DND-41 (cell line): Measurements from ENCODE around the gene IGSF21.

Experiments
- ATAC-seq: fragments of 200-7000 bp; cut with Tn5 transposase; 3 replicates; pipeline ENCODE4 v1.9.1; 2021; ENCODE audit warnings: low read depth; ENCODE audit not compliant: insufficient read depth
- DNase-seq: peaks from one replicate; pipeline ENCODE4 v3.0.0-alpha.2; 2020
- H2AFZ ChIP-seq: 2 replicates; pipeline ENCODE4 v1.6.0; 2012; ENCODE audit warnings: low read depth, low read length
- H3K27ac ChIP-seq: 2 replicates; pipeline ENCODE4 v1.5.1; 2012; ENCODE audit warnings: low read length, inconsistent platforms
- H3K27me3 ChIP-seq: fragments of 200-600 bp; sonication (generic); 2 replicates; pipeline ENCODE4 v1.6.0; 2012; ENCODE audit warnings: low read length, mild to moderate bottlenecking, inconsistent platforms; ENCODE audit not compliant: insufficient read depth, poor library complexity
- H3K36me3 ChIP-seq: 2 replicates; pipeline ENCODE4 v1.5.1; 2012; ENCODE audit warnings: low read length, inconsistent platforms; ENCODE audit not compliant: insufficient read depth
- H3K4me1 ChIP-seq: 2 replicates; pipeline ENCODE4 v1.5.1; 2012; ENCODE audit warnings: mild to moderate bottlenecking, low read length; ENCODE audit not compliant: insufficient read depth
- H3K4me2 ChIP-seq: 2 replicates; pipeline ENCODE4 v1.6.0; 2012; ENCODE audit warnings: mild to moderate bottlenecking, moderate library complexity, low read length, inconsistent platforms; ENCODE audit not compliant: insufficient read depth
- H3K4me3 ChIP-seq, 2 experiments: fragments of 200-600 bp in 1 of 2; shearing (Covaris generic) in 1 of 2; 2 replicates each; pipeline ENCODE4 v1.5.1; 2012 to 2016; ENCODE audit warnings: inconsistent platforms in 2 of 2, low read length in 2 of 2, mild to moderate bottlenecking in 2 of 2, low read depth in 1 of 2, moderate library complexity in 1 of 2
- H3K79me2 ChIP-seq: 2 replicates; pipeline ENCODE4 v1.6.0; 2012; ENCODE audit warnings: low read length, inconsistent platforms; ENCODE audit not compliant: insufficient read depth
- H3K9ac ChIP-seq: 2 replicates; pipeline ENCODE4 v1.6.0; 2012; ENCODE audit warnings: low read depth, mild to moderate bottlenecking, inconsistent platforms, low read length, moderate library complexity
- H3K9me3 ChIP-seq: 2 replicates; pipeline ENCODE4 v1.5.1; 2012; ENCODE audit warnings: low read length, moderate library complexity, mild to moderate bottlenecking, inconsistent platforms; ENCODE audit not compliant: insufficient read depth, severe bottlenecking
- H4K20me1 ChIP-seq: 2 replicates; pipeline ENCODE4 v1.6.0; 2012; ENCODE audit warnings: low read length; ENCODE audit not compliant: insufficient read depth
- CTCF ChIP-seq: IDR thresholded peaks from 2 replicates; pipeline ENCODE4 v1.5.1; 2012; ENCODE audit warnings: borderline replicate concordance, low read length, moderate library complexity, mild to moderate bottlenecking; ENCODE audit not compliant: poor library complexity, severe bottlenecking; ENCODE audit errors: extremely low read depth
- EZH2 ChIP-seq: IDR thresholded peaks from 3 replicates; pipeline ENCODE4 v1.6.1; 2012; ENCODE audit warnings: borderline replicate concordance, low read depth, mild to moderate bottlenecking, moderate library complexity, low read length, inconsistent platforms; ENCODE audit not compliant: severe bottlenecking

The IGSF21 gene

GRCh38 chr1:18347559-18347958 is 240.0 kb downstream of the IGSF21 start:
- Histone ChIP-seq H3K4me2 (no peak overlapping the region), H3K27me3 (peaks cover 11% of the 10 kb centered on the region), H4K20me1 (no peaks in the 10 kb centered on the region; the same call in 1 of the 2 replicates), H3K36me3 (no peaks in the 10 kb centered on the region), H3K4me3 (no peak overlapping the region), H3K4me1 (no peaks in the 10 kb centered on the region), H3K27ac (no peak overlapping the region), H3K9me3 (no peaks in the 10 kb centered on the region), H3K9ac (no peak overlapping the region), H3K79me2 (no peaks in the 10 kb centered on the region), H2AFZ (no peak overlapping the region)
- ATAC-seq: no peak
- no peak for TF ChIP-seq CTCF
- TF ChIP-seq EZH2: no peak
- DNase-seq: no peak

- Histone ChIP-seq H3K4me1 (no peaks in the 10 kb centered on the region), H3K4me3 (no peak overlapping the region), H3K36me3 (no peaks in the 10 kb centered on the region), H3K9me3 (no peaks in the 10 kb centered on the region), H2AFZ (no peak overlapping the region), H3K27ac (no peak overlapping the region), H3K79me2 (no peaks in the 10 kb centered on the region), H4K20me1 (no peaks in the 10 kb centered on the region; the same call in 1 of the 2 replicates), H3K9ac (no peak overlapping the region), H3K27me3 (peaks cover 7% of the 10 kb centered on the region), H3K4me2 (no peak overlapping the region)
- ATAC-seq (no peak), DNase-seq (no peak)
- TF ChIP-seq CTCF: no peak
- no peak for TF ChIP-seq EZH2
These were observed 240.8 kb downstream of the IGSF21 start for GRCh38 chr1:18348354-18348753.

DNA sequence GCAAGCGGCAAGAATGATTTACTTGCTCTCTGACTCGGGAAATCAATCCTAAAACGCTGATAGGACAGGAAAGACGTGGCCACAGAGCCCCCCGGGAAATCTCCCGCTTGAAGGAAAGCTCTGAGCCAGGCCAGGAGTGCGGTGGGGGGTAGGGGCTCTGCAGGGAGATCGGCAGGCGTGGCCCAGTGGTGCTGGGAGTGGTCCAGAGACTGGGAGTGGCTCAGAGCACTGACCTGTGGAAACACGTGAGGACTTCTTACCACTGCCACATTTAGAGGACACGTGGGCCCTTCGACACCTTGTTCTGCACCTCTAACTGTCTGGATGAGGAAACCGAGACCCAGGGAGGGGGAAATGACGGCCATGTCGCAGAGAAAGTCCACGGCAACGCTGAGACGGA is 243.1 kb downstream of the IGSF21 start:
- no peak for ATAC-seq
- H3K4me2 ChIP-seq: no peak overlapping the region

More for the DNA sequence above, 243.1 kb downstream of the IGSF21 start:
- H3K27me3 ChIP-seq: peaks cover 7% of the 10 kb centered on the region
- no peaks in the 10 kb centered on the region for H3K9me3 ChIP-seq
- no peak for TF ChIP-seq CTCF
- no peak for TF ChIP-seq EZH2
- DNase-seq: no peak
- no peaks in the 10 kb centered on the region for H3K4me1 ChIP-seq
- no peak overlapping the region for H3K9ac ChIP-seq
- no peak overlapping the region for H2AFZ ChIP-seq
- H3K27ac ChIP-seq: no peak overlapping the region
- H3K4me3 ChIP-seq: no peak overlapping the region
- no peaks in the 10 kb centered on the region; the same call in 1 of the 2 replicates for H4K20me1 ChIP-seq
- no peaks in the 10 kb centered on the region for H3K79me2 ChIP-seq
- H3K36me3 ChIP-seq: no peaks in the 10 kb centered on the region
